Measurements from ENCODE around the gene MACROD2. TPM values are rescaled to one million over a fixed set of nuclear protein-coding genes. Genes with fewer than 3 reads are reported as not detected.

Gene MACROD2
- total RNA-seq, 1 experiment from 2014 or later = 1.6 TPM

DNA sequence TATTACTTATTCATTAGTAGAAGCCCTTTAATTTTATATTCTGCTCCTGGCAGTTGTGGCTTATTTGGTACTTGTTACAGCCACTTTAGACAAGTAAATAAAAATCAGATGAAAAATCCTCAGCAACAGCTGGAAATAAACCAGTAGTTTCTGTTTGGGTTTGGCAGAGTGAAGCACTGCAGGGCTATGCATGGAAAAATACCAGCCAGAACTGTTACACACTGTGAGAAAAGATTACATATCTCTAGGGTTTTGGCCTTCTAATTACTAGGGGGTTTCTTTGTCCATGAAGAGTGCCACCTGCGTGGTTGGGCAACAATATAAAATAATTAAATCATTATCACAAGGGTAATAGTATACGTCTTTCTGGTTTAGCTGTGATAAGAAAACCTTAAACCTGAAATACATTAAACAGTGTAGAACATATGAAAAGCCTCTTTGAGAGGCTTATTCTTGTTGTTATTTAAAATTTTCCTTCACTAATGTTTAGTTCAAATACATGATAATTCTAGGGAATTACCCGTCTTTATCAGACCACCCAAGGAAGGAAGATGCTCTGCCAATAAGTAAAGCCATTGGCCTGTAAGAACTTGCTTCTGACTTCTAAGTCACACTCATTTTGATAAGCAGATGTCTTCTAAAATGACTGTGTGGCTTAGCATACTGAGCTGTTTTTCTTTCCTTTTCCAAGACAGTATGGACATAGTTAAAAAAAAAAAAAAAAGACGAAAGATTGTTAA is 662.1 kb downstream of the MACROD2 start:
- no peak overlapping the region for H3K9ac ChIP-seq (ENCODE audit: extremely low read depth, insufficient read length, low read length)
- H4K91ac ChIP-seq (ENCODE audit: insufficient read length, low read depth, low read length) = no peak overlapping the region
- H4K8ac ChIP-seq (replicated peaks; ENCODE audit: insufficient read length, low read depth, low read length) = no peak overlapping the region
- WGBS (ENCODE audit: extremely low coverage, insufficient read length, low lambda C conversion rate) = no CpG with 5 or more reads among the region's 4 CpGs
- no peaks in the 10 kb centered on the region for H3K27me3 ChIP-seq (ENCODE audit: insufficient read depth, low read length)
- H3K9me3 ChIP-seq (ENCODE audit: control insufficient read depth, low read depth, low read length) = no peaks in the 10 kb centered on the region
- H3K27ac Mint-ChIP-seq = no peak overlapping the region
- no peak overlapping the region for H2BK15ac ChIP-seq (ENCODE audit: low read depth, low read length)
- H3K23ac ChIP-seq (ENCODE audit: insufficient read length, low read depth, low read length) = no peak overlapping the region
- no peak overlapping the region for H4K5ac ChIP-seq (ENCODE audit: insufficient read length, low read depth, low read length)
- H2BK120ac ChIP-seq (ENCODE audit: low read depth, low read length, poor library complexity, severe bottlenecking) = no peak overlapping the region
- H3K4me1 Mint-ChIP-seq = peaks cover 8 to 13% of the 10 kb centered on the region in 2 experiments
- H3K79me2 ChIP-seq (ENCODE audit: insufficient read depth, low read length) = no peaks in the 10 kb centered on the region
- H3K18ac ChIP-seq (ENCODE audit: insufficient read length, low read depth, low read length) = no peak overlapping the region
- TF ChIP-seq, protein P1, sequence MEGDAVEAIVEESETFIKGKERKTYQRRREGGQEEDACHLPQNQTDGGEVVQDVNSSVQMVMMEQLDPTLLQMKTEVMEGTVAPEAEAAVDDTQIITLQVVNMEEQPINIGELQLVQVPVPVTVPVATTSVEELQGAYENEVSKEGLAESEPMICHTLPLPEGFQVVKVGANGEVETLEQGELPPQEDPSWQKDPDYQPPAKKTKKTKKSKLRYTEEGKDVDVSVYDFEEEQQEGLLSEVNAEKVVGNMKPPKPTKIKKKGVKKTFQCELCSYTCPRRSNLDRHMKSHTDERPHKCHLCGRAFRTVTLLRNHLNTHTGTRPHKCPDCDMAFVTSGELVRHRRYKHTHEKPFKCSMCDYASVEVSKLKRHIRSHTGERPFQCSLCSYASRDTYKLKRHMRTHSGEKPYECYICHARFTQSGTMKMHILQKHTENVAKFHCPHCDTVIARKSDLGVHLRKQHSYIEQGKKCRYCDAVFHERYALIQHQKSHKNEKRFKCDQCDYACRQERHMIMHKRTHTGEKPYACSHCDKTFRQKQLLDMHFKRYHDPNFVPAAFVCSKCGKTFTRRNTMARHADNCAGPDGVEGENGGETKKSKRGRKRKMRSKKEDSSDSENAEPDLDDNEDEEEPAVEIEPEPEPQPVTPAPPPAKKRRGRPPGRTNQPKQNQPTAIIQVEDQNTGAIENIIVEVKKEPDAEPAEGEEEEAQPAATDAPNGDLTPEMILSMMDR (conservative IDR thresholded peaks at IDR 0.05) = no peak
- H3K27ac ChIP-seq (ENCODE audit: insufficient read length, low read depth, low read length) = no peak overlapping the region
- H3K4me2 ChIP-seq (ENCODE audit: insufficient read depth, insufficient read length, low read length) = no peak overlapping the region
- H3K36me3 Mint-ChIP-seq (ENCODE audit: insufficient read depth in 1 of 3, low read depth in 3 of 3) = no peaks in the 10 kb centered on the region
- no peak overlapping the region for H3T11ph ChIP-seq (ENCODE audit: low read length)
- no peak overlapping the region for H2BK20ac ChIP-seq (ENCODE audit: low read depth, low read length, poor library complexity, severe bottlenecking)
- H4K20me1 ChIP-seq (ENCODE audit: control insufficient read depth, insufficient read depth, insufficient read length) = no peaks in the 10 kb centered on the region
- no peak for DNase-seq
- no peaks in the 10 kb centered on the region for H3K4me1 ChIP-seq (ENCODE audit: insufficient read depth, low read length)
- no peaks in the 10 kb centered on the region; a peak in 1 of 5 replicates for H3K9me3 Mint-ChIP-seq
- H2AK5ac ChIP-seq (ENCODE audit: insufficient read length, low read length) = no peak overlapping the region
- H3K4me3 Mint-ChIP-seq = no peak overlapping the region
- H3K56ac ChIP-seq (ENCODE audit: insufficient read length, low read depth, low read length) = no peak overlapping the region
- no peak overlapping the region for H2BK12ac ChIP-seq (ENCODE audit: insufficient read length, low read depth, low read length)
- no peak overlapping the region for H3K4ac ChIP-seq (ENCODE audit: low read depth, low read length)
- H2AFZ ChIP-seq (ENCODE audit: low read length) = no peak overlapping the region
- no peak overlapping the region for H3K14ac ChIP-seq (ENCODE audit: insufficient read depth, low read length)
- H3K27me3 Mint-ChIP-seq (ENCODE audit: low read depth) = no peaks in the 10 kb centered on the region
- no peak overlapping the region for H2BK5ac ChIP-seq (ENCODE audit: insufficient read length, low read length)
- H3K23me2 ChIP-seq (ENCODE audit: insufficient read length, low read depth, low read length, poor library complexity, severe bottlenecking) = no peaks in the 10 kb centered on the region
- no peaks in the 10 kb centered on the region for H3K79me1 ChIP-seq (ENCODE audit: insufficient read depth, low read depth, low read length, poor library complexity, severe bottlenecking)

Data from H9 (cell line).